ENCODE results near the gene MIOX. TPM values are rescaled to one million over a fixed set of nuclear protein-coding genes. Genes with fewer than 3 reads are reported as not detected.

MIOX gene
- total and polyA plus RNA-seq, 2 donors (not counting 3 experiments of a cell fraction or from before 2014, with no cell fraction given), result not detected

DNA sequence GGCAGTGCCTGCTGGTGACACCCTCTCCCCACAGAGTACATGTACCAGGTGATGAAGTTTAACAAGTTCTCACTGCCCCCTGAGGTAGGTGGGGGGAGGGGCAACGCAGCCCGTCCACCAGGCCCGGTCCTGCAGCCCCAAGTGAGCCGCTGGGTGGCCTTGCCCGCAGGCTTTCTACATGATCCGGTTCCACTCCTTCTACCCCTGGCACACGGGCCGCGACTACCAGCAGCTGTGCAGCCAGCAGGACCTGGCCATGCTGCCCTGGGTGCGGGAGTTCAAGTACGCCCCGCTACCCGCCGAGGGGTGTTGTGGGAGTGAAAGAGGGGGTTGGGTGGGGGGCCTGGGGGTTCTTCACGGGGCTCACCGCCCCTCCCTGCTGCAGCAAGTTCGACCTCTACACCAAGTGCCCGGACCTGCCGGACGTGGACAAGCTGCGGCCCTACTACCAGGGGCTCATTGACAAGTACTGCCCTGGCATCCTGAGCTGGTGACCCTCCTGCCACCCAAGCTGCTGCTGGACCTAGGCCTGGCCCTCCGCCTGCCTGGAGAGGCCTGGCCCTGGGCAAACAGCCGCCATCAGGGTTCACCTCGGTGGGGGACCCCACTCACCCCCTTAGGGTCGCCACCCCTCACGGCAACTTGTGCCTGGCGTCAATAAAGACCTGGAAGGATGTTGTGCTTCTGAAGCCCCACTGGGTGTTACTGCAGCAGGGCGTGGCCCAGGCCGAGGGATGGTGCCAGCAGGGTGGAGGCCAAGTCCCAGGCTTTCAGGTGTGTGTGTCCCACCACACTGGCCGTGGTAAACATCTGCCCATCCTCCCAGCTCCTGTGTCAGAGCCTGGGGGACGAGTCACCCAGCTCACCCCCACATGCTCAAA is 2.9 kb downstream of the MIOX start:
- no peak overlapping the region for H2AFZ ChIP-seq (ENCODE audit: low read depth, low read length)
- no peak overlapping the region for H3K4me2 ChIP-seq (ENCODE audit: insufficient read depth, low read length)
- H3K27me3 ChIP-seq (ENCODE audit: control insufficient read depth in 2 of 2, insufficient read depth in 2 of 2, low read length in 2 of 2), result no peaks in the 10 kb centered on the region
- POLR2A ChIA-PET, result no interaction called here
- TF ChIP-seq POLR2A (IDR thresholded peaks at IDR 0.05; ENCODE audit: low read depth, low read length) (no peak), FOS (IDR thresholded peaks at IDR 0.05; ENCODE audit: borderline replicate concordance, insufficient read depth, low read length) (no peak), EZH2 (IDR thresholded peaks at IDR 0.05; ENCODE audit: borderline replicate concordance, low read depth, low read length, severe bottlenecking) (no peak), GATA2 (IDR thresholded peaks at IDR 0.05; ENCODE audit: insufficient read depth, insufficient read length, low read depth, low read length) (no peak), JUN (IDR thresholded peaks at IDR 0.05; ENCODE audit: borderline replicate concordance, insufficient read depth, insufficient read length, low read depth) (no peak)
- TF ChIP-seq, protein P1, sequence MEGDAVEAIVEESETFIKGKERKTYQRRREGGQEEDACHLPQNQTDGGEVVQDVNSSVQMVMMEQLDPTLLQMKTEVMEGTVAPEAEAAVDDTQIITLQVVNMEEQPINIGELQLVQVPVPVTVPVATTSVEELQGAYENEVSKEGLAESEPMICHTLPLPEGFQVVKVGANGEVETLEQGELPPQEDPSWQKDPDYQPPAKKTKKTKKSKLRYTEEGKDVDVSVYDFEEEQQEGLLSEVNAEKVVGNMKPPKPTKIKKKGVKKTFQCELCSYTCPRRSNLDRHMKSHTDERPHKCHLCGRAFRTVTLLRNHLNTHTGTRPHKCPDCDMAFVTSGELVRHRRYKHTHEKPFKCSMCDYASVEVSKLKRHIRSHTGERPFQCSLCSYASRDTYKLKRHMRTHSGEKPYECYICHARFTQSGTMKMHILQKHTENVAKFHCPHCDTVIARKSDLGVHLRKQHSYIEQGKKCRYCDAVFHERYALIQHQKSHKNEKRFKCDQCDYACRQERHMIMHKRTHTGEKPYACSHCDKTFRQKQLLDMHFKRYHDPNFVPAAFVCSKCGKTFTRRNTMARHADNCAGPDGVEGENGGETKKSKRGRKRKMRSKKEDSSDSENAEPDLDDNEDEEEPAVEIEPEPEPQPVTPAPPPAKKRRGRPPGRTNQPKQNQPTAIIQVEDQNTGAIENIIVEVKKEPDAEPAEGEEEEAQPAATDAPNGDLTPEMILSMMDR (IDR thresholded peaks at IDR 0.05; ENCODE audit: extremely low read depth in 1 of 2, insufficient read depth in 1 of 2, low read depth in 1 of 2, low read length in 2 of 2), result no peak
- H3K79me2 ChIP-seq (ENCODE audit: control insufficient read depth, insufficient read depth, low read length), result no peaks in the 10 kb centered on the region
- no peaks in the 10 kb centered on the region for H3K9me1 ChIP-seq (replicated peaks; ENCODE audit: control insufficient read depth, extremely low read depth, insufficient read depth, low read length)
- H3K27ac ChIP-seq (ENCODE audit: insufficient read depth, low read depth, low read length), result no peak overlapping the region
- DNase-seq (ENCODE audit: low read depth, low spot score), result no peak
- H4K20me1 ChIP-seq (replicated peaks; ENCODE audit: control insufficient read depth, extremely low read depth, insufficient read depth, low read length), result no peaks in the 10 kb centered on the region
- no peaks in the 10 kb centered on the region for H3K9me3 ChIP-seq (replicated peaks; ENCODE audit: control insufficient read depth, insufficient read depth, low read length)
- no peak overlapping the region for H3K4me3 ChIP-seq (replicated peaks in 1 of 3; ENCODE audit: insufficient read depth in 1 of 3, low read depth in 1 of 3, low read length in 3 of 3)
- CTCF ChIA-PET, result no interaction called here
- BruUV-seq (replicated peaks), result no TSS peak
- no peaks in the 10 kb centered on the region for H3K4me1 ChIP-seq (ENCODE audit: control insufficient read depth, extremely low read depth, insufficient read depth, low read length)
- dilution Hi-C loops (cut with MboI; ENCODE audit: extremely low pct_ligation_motif_present, low sequenced_read_pairs) (no loop called here), intact Hi-C loops (cut with micrococcal nuclease) (no loop called here)
- H3K9ac ChIP-seq (replicated peaks; ENCODE audit: extremely low read depth, insufficient read depth, low read length), result no peak overlapping the region
- FAIRE-seq, result no peak
- H3K36me3 ChIP-seq (ENCODE audit: control insufficient read depth in 2 of 2, extremely low read depth in 1 of 2, insufficient read depth in 2 of 2, low read length in 2 of 2), result no peaks in the 10 kb centered on the region
